Activated gamma-delta T cell treated with Interleukin-2 at 50 U/mL for 16 hours (primary cell): ENCODE data around the gene CCDC33.

Source experiments
- DNase-seq: peaks from one replicate; pipeline ENCODE4 v3.0.0-alpha.2; 2020

CCDC33 gene

GRCh38 chr15:74209560-74209958, 26.6 kb upstream of the CCDC33 start:
- no peak for DNase-seq

DNA sequence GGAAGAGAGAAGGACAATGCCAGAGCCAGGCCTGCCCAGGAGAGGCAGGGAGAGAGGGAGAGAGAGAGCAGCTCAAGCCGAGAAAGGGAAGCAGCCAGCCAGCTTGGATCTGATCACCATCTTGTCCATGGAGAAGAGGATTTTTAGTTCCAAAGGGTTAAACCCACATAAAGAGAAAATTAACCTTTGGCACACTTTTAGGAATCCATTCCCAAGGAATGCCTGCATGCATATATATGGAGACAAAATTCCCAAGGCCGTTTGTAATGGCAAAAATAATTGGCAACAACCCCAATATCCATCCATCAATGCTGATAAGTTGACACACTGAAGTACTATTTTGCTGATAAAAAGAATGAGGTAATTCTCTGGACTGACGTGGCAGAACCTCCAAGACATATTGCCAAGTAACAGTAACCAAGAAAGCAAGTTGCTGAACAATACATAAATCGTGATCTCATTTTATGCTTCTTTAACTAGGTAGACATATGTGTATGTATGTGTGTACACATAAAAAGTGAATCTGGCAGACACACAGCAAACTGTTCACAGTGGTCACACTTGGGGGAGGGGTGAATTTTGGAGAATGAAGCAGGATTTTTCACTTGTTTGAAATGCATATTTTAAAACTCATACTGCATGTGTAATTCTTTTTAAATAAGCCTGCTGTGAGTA, 26.0 kb upstream of the CCDC33 start:
- no peak for DNase-seq

DNA sequence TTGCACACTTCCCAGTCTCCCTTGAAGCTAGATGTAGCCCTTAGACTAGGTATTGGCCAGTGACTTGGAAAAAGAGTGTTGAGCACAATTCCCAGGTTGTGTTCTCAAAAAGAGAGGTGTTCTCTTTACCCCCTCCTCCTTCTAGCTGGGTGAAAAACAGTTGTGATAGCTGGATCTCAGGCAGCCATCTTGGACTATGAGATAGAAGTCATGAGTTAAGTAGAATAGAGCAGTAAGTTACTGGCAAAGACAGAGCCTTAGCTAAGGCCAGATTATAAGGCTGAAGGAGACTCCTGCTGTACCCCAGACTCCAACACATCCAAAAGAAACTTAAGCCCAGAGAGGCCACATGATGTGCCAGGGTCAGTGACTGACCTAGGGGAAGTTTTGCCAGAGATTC, 25.4 kb upstream of the CCDC33 start:
- no peak for DNase-seq

GRCh38 chr15:74211656-74212055, 24.5 kb upstream of the CCDC33 start:
- no peak for DNase-seq

DNA sequence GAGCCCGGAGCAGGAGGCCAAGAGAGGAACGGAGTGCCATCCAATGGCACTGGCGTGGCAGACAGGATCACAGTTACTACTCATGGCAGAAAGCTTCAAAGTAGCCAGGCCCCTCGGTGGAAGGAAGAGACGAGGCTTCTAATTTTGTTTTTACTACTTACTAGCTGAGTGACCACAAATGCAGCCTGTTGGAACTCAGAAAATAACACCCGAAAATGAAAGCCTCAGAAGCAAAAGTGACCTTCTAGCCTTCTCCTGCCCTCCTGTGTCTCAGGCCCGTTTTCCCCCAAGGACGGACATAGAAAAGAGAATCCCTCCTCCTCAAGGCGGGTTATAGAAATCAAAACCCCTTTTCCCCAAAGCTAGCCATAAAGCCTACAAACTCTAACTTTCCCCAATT, 23.6 kb upstream of the CCDC33 start:
- DNase-seq = no peak

DNA sequence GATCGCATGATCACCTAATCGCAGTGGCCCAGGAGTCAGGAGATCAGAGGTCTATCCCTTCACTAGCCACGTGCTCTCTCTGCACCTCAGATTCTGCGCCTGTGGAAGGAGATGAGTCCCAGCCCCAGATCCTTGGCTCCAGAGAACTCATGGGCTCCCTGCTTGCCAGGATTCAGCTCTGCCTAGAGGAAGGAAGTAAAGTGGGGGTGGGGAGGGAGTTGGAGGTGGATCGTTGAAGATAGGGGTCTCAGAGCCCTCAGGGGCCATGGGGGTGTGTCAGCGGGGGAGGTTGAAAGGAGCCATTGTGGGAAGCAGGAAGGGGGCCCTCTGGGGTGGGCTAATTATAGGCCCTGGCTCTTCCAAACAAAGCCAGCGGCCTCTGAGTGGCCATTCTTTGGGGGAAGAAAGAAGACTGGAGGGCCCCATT, 22.3 kb upstream of the CCDC33 start:
- no peak for DNase-seq

GRCh38 chr15:74214324-74215021, 21.7 kb upstream of the CCDC33 start:
- DNase-seq = no peak

DNA sequence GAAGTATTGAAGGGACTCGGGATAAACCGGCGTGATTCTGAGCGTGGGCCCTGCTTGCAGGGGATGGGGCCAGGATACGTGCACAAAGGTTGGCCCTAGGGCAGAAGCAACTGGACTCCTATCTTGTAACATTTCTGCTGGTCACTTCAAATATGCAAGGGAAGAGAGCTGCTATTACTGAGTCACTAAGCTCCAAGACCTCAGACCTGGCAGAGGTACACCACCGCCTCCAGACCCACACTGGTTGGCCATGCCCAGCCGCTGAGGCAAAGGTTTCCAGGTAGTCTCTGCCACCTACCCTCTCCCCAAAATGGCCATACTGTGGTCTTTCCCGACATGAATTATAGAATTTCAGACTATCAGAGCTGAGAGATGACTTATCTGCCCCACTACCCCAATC, 20.2 kb upstream of the CCDC33 start:
- no peak for DNase-seq

DNA sequence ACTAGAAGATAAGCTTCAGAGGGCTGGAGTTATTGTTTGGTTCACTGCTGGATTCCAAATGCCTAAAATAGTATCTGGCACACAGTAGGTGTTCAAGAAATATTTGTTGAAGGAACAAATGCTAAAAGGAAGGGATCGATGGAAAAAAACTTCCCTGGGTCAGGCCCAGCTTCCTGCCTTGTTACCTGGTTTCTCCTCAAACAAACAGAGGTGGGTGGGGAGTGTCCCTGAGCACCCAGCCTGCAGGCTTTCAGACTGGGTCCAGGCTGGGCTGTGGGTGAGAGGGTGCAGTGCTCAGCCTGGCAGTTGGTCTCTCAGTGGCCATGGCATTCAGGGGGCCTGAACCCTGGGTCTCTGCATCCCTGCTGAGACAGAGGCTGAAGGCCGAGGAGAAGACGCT, 19.2 kb upstream of the CCDC33 start:
- DNase-seq = no peak

- no peak for DNase-seq
Observed at GRCh38 chr15:74217907-74218885, 17.9 kb upstream of the CCDC33 start.

GRCh38 chr15:74220475-74221248, 15.5 kb upstream of the CCDC33 start:
- DNase-seq = no peak

DNA sequence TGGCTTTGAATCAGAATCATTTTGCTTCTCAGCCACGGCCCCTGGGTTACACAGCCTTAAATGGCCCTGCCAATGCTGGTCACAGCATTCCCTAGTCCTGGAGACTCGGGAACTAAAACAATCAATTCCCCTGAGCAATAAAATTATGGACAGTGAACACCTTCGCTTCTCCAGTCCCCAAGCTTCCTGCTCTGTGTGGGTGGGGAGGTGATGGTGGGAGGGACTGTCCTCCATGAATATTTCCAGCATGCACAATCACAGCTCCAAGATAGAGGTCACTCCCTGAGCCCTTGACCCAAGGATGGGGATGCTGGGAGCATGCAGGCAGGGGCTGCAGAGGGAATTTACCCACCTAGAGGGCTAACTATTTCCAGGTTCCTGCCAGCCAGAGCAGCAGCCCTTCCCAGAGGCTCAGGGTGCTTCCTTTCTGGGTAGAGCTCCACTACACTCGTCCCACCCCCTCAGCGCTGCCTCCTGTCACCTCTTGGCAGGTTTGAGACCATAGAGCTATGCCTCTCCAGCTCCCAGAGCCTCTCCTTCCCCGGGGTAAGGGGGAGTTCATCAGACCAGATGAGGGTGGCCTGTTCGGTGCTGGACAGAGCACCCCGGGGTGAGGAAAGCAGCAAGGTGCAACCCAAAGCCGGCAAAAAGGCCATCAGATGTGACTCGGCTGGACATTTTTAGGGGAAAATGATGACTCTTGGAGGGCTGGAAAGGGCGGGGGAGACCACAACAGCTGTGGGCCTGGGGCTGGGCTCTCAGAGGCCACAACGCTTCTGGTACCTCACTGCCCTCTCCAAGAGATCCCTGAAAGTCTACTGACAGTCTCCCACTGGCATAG, 14.5 kb upstream of the CCDC33 start:
- DNase-seq = no peak

DNA sequence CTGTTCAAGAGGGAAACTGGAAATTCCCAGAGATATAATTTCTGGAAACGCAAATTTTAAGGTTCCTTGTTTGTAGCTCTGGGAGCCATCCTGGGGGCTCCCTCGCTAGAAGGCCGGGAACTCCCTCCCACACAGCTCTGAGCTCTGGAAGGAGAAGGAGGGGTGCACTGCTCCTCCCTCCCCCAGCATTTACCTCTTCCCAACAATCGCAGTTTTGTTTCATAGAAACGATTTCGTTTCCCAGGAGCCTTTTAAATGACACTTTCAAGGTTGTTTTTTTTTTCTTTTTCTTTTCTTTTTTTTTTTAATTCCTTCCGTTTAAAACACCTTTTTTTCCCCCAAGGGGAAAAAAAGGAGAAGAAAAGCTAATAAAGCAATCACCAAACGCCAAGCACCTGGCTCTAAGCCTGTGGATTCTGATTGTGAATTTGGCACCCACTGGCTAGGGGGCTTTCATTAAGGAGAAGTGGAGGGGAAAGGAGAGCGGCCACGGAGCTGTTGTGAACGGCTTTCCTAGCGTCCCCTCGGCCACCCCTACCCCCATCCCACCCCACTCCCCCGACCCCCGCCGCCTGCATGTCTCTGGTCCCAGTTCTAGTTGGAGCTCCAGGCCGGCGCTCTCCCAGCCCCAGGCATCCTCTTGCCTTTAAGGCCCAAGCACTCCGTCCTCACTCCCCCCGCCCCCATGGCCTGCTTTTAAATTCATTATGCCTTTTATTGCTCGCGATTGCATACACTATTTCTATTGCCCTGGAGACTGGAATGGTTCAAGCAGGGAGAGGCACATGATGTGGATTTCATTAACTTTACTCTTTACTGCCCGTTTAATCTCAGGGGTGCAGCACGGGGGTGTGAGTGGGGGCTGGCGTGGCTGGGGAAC, 13.6 kb upstream of the CCDC33 start:
- DNase-seq = no peak

GRCh38 chr15:74225928-74226327, 10.2 kb upstream of the CCDC33 start:
- no peak for DNase-seq

- DNase-seq = no peak
Observed at GRCh38 chr15:74226761-74227540, 9.2 kb upstream of the CCDC33 start.

- DNase-seq = no peak
Observed at GRCh38 chr15:74227968-74228722, 8.0 kb upstream of the CCDC33 start.

DNA sequence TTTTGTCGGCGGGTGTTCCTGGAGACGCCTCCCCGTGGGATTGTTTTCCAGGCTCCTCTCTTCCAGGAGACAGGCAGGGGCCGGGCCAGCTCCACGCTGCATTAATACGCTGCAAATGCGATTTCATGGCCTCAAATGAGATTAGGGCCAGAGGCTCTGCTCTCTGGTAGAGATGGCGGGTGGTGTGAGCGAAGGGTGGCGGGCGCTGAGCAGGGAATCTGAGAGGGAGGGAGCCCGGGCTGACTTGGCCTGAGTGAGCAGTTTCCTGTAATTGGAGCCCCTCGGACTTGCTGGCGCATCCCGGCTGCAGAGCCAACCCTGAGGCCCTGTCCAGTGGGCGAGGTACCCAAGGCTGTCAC, 7.4 kb upstream of the CCDC33 start:
- DNase-seq = no peak

DNA sequence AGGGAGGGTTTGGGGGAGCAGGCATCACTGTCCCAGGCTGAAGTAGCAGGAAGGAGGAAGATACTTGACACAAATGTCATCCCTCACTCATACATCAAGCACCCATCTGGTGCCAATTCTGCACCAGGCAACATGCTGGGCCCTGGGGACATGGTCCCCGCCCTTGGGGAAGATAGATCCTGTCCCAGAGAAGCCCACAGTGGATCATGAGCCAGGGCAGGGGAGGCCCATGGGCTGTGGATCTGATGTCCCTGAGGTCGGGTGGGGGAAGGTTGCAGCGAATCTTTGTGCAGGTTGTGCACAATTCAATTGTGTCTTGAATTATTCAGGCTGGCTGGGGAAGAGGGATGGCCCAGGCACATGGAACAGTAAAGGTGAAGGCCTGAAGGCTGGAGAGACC, 6.4 kb upstream of the CCDC33 start:
- DNase-seq = no peak

- no peak for DNase-seq
Observed at GRCh38 chr15:74231475-74231874, 4.7 kb upstream of the CCDC33 start.
